Sigmoid colon (tissue), 4 donors: ENCODE measurements around the gene SDHAF3.

ENCODE experiments used
- CTCF ChIP-seq, 4 experiments: fragments of 450-650 bp in 3 of 4; fragments of 200-600 bp in 1 of 4; IDR thresholded peaks; one replicate each; pipeline ENCODE4 v1.5.1; 2016 to 2019; ENCODE audit warnings: antibody characterized with exemption in 4 of 4, mild to moderate bottlenecking in 3 of 4, moderate library complexity in 2 of 4
- EP300 ChIP-seq, 4 donors: sonication (generic); formaldehyde crosslinking; IDR thresholded peaks; one replicate each; pipeline ENCODE4 v1.6.1; 2017; ENCODE audit warnings: antibody characterized with exemption in 4 of 4
- POLR2A ChIP-seq, 2 donors: fragments of 450-650 bp; IDR thresholded peaks; one replicate each; pipeline ENCODE4 v1.6.1; 2016; ENCODE audit warnings: antibody characterized with exemption in 2 of 2, mild to moderate bottlenecking in 2 of 2, moderate library complexity in 2 of 2
- POLR2AphosphoS5 ChIP-seq, 4 donors: sonication (generic); formaldehyde crosslinking; IDR thresholded peaks; one replicate each; pipeline ENCODE4 v1.6.1; 2017; ENCODE audit warnings: antibody characterized with exemption in 4 of 4

- TF ChIP-seq CTCF (IDR thresholded peaks at IDR 0.05): peak; percentile 29 to 78 (median 38)
- TF ChIP-seq POLR2A (IDR thresholded peaks at IDR 0.05): no peak
- TF ChIP-seq POLR2AphosphoS5 (IDR thresholded peaks at IDR 0.05): no peak
- TF ChIP-seq EP300 (IDR thresholded peaks at IDR 0.05): no peak
These were observed 62.1 kb downstream of the SDHAF3 start for GRCh38 chr7:97179454-97180104.
